H1 (cell line): ENCODE data around the gene VAV2. TPM values are rescaled to one million over a fixed set of nuclear protein-coding genes. Genes with fewer than 3 reads are reported as not detected.

Experiments
- polyA plus RNA-seq, 7 experiments: library from polyadenylated mRNA; depleted of rRNA in 3 of 7; stranded (reverse) in 5 of 7; unstranded in 2 of 7; fragments of >200 nt in 5 of 7; fragments of 200-250 nt in 2 of 7; gene quantifications; 1 replicate in 5 of 7; 2 replicates in 1 of 7; 4 replicates in 1 of 7; pipeline versions ENCODE4 v1.2.1 to v1.2.3, GENCODE V29; 2011 to 2013; ENCODE audit warnings: missing spikeins in 2 of 7, mixed read lengths in 2 of 7
- total RNA-seq: library from RNA; stranded (reverse); fragmentation: NEBNext Ultra II Directional; extraction: Animal tissue kit (Norgen Biotek cat#: 25700); gene quantifications from 2 replicates; pipeline ENCODE4 v1.2.1, GENCODE V29; 2021
- TF ChIP-seq, protein P1 (sequence below): fragments of 300-600 bp; sonication (generic); IDR thresholded peaks from 2 replicates; pipeline ENCODE4 v1.7.1; 2012; ENCODE audit warnings: low read length, moderate library complexity, mild to moderate bottlenecking, inconsistent platforms; ENCODE audit not compliant: insufficient replicate concordance
- TF ChIP-seq, protein P2 (sequence below): IDR thresholded peaks from 2 replicates; pipeline ENCODE4 v1.6.1; 2012; ENCODE audit warnings: inconsistent platforms

Gene VAV2
- total and polyA plus RNA-seq, 2 of the 8 experiments (the other 6 are each of a cell fraction or from before 2014, with no cell fraction given) = 13.6 to 37.6 TPM

- TF ChIP-seq, protein P1, sequence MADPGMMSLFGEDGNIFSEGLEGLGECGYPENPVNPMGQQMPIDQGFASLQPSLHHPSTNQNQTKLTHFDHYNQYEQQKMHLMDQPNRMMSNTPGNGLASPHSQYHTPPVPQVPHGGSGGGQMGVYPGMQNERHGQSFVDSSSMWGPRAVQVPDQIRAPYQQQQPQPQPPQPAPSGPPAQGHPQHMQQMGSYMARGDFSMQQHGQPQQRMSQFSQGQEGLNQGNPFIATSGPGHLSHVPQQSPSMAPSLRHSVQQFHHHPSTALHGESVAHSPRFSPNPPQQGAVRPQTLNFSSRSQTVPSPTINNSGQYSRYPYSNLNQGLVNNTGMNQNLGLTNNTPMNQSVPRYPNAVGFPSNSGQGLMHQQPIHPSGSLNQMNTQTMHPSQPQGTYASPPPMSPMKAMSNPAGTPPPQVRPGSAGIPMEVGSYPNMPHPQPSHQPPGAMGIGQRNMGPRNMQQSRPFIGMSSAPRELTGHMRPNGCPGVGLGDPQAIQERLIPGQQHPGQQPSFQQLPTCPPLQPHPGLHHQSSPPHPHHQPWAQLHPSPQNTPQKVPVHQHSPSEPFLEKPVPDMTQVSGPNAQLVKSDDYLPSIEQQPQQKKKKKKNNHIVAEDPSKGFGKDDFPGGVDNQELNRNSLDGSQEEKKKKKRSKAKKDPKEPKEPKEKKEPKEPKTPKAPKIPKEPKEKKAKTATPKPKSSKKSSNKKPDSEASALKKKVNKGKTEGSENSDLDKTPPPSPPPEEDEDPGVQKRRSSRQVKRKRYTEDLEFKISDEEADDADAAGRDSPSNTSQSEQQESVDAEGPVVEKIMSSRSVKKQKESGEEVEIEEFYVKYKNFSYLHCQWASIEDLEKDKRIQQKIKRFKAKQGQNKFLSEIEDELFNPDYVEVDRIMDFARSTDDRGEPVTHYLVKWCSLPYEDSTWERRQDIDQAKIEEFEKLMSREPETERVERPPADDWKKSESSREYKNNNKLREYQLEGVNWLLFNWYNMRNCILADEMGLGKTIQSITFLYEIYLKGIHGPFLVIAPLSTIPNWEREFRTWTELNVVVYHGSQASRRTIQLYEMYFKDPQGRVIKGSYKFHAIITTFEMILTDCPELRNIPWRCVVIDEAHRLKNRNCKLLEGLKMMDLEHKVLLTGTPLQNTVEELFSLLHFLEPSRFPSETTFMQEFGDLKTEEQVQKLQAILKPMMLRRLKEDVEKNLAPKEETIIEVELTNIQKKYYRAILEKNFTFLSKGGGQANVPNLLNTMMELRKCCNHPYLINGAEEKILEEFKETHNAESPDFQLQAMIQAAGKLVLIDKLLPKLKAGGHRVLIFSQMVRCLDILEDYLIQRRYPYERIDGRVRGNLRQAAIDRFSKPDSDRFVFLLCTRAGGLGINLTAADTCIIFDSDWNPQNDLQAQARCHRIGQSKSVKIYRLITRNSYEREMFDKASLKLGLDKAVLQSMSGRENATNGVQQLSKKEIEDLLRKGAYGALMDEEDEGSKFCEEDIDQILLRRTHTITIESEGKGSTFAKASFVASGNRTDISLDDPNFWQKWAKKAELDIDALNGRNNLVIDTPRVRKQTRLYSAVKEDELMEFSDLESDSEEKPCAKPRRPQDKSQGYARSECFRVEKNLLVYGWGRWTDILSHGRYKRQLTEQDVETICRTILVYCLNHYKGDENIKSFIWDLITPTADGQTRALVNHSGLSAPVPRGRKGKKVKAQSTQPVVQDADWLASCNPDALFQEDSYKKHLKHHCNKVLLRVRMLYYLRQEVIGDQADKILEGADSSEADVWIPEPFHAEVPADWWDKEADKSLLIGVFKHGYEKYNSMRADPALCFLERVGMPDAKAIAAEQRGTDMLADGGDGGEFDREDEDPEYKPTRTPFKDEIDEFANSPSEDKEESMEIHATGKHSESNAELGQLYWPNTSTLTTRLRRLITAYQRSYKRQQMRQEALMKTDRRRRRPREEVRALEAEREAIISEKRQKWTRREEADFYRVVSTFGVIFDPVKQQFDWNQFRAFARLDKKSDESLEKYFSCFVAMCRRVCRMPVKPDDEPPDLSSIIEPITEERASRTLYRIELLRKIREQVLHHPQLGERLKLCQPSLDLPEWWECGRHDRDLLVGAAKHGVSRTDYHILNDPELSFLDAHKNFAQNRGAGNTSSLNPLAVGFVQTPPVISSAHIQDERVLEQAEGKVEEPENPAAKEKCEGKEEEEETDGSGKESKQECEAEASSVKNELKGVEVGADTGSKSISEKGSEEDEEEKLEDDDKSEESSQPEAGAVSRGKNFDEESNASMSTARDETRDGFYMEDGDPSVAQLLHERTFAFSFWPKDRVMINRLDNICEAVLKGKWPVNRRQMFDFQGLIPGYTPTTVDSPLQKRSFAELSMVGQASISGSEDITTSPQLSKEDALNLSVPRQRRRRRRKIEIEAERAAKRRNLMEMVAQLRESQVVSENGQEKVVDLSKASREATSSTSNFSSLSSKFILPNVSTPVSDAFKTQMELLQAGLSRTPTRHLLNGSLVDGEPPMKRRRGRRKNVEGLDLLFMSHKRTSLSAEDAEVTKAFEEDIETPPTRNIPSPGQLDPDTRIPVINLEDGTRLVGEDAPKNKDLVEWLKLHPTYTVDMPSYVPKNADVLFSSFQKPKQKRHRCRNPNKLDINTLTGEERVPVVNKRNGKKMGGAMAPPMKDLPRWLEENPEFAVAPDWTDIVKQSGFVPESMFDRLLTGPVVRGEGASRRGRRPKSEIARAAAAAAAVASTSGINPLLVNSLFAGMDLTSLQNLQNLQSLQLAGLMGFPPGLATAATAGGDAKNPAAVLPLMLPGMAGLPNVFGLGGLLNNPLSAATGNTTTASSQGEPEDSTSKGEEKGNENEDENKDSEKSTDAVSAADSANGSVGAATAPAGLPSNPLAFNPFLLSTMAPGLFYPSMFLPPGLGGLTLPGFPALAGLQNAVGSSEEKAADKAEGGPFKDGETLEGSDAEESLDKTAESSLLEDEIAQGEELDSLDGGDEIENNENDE = no peak
- TF ChIP-seq, protein P2, sequence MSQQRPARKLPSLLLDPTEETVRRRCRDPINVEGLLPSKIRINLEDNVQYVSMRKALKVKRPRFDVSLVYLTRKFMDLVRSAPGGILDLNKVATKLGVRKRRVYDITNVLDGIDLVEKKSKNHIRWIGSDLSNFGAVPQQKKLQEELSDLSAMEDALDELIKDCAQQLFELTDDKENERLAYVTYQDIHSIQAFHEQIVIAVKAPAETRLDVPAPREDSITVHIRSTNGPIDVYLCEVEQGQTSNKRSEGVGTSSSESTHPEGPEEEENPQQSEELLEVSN = no peak
Measured at GRCh38 chr9:133812941-133813748, 179.0 kb downstream of the VAV2 start (continued).
